OCI-LY3 (cell line): Measurements from ENCODE around the gene NUP210.

ENCODE experiments used
- EZH2phosphoT487 ChIP-seq: fragments of 200-600 bp; shearing (Covaris generic); IDR thresholded peaks from 2 replicates; pipeline ENCODE4 v1.6.1; 2018; ENCODE audit warnings: antibody characterized with exemption, mixed run types, low read depth
- TF ChIP-seq, protein P1 (sequence below): fragments of 200-600, 300-600 bp; sonication (generic); IDR thresholded peaks from 2 replicates; pipeline ENCODE4 v1.5.1; 2014; ENCODE audit warnings: antibody characterized with exemption, low read length, low read depth

DNA sequence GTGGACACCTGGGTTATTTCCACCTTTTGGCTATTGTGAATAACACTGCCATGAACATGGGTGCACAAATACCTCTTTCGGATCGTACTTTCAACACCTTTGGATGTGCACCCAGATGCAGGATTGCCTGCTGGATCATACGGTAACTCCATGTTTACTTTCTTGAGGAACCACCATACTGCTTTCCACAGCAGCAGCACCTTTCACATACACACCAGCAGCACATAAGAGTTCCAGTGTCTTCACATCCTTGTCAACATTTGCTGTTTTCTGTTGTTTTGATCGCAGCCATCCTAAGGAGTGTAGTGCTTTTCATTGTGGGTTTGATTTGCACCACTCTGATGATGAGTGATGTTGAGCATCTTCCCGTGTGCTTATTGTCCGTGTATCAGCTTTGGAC lies 51.3 kb downstream of the NUP210 start:
- TF ChIP-seq, protein P1, sequence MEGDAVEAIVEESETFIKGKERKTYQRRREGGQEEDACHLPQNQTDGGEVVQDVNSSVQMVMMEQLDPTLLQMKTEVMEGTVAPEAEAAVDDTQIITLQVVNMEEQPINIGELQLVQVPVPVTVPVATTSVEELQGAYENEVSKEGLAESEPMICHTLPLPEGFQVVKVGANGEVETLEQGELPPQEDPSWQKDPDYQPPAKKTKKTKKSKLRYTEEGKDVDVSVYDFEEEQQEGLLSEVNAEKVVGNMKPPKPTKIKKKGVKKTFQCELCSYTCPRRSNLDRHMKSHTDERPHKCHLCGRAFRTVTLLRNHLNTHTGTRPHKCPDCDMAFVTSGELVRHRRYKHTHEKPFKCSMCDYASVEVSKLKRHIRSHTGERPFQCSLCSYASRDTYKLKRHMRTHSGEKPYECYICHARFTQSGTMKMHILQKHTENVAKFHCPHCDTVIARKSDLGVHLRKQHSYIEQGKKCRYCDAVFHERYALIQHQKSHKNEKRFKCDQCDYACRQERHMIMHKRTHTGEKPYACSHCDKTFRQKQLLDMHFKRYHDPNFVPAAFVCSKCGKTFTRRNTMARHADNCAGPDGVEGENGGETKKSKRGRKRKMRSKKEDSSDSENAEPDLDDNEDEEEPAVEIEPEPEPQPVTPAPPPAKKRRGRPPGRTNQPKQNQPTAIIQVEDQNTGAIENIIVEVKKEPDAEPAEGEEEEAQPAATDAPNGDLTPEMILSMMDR, result no peak
- TF ChIP-seq EZH2phosphoT487, result no peak
